Mesenchymal stem cell (in vitro differentiated cells and primary cell): Measurements from ENCODE around the gene PTX4.

Experiments
- DNase-seq: peaks from one replicate; pipeline ENCODE4 v3.0.0-alpha.2; 2013
- H2AFZ ChIP-seq: one replicate; pipeline ENCODE4 v1.6.1; 2013; ENCODE audit warnings: low read depth, mild to moderate bottlenecking, control low read depth, inconsistent platforms, low read length, moderate library complexity
- H2AK5ac ChIP-seq: 2 replicates; pipeline ENCODE4 v1.6.1; 2013; ENCODE audit warnings: low read length, moderate library complexity, mild to moderate bottlenecking, inconsistent platforms; ENCODE audit not compliant: severe bottlenecking
- H2BK120ac ChIP-seq: one replicate; pipeline ENCODE4 v1.6.1; 2013; ENCODE audit warnings: low read depth, mild to moderate bottlenecking, inconsistent platforms, low read length, moderate library complexity
- H2BK12ac ChIP-seq, 2 experiments: one replicate each; pipeline ENCODE4 v1.6.1; 2013; ENCODE audit warnings: inconsistent platforms in 2 of 2, low read length in 2 of 2, mild to moderate bottlenecking in 2 of 2, moderate library complexity in 2 of 2, control low read depth in 1 of 2
- H2BK15ac ChIP-seq: one replicate; pipeline ENCODE4 v1.6.1; 2013; ENCODE audit warnings: mild to moderate bottlenecking, low read depth, inconsistent platforms; ENCODE audit not compliant: poor library complexity, severe bottlenecking
- H2BK5ac ChIP-seq: 2 replicates; pipeline ENCODE4 v1.6.1; 2013; ENCODE audit warnings: low read depth, mild to moderate bottlenecking, low read length, control low read depth, inconsistent platforms; ENCODE audit not compliant: poor library complexity, severe bottlenecking
- H3K14ac ChIP-seq, 2 experiments: one replicate each; pipeline ENCODE4 v1.6.1; 2013; ENCODE audit warnings: inconsistent platforms in 2 of 2, low read length in 2 of 2, control low read depth in 1 of 2, mild to moderate bottlenecking in 1 of 2, moderate library complexity in 1 of 2
- H3K18ac ChIP-seq, 2 experiments: one replicate each; pipeline ENCODE4 v1.6.1; 2013; ENCODE audit warnings: inconsistent platforms in 2 of 2, low read length in 2 of 2, control low read depth in 1 of 2, low read depth in 1 of 2, mild to moderate bottlenecking in 1 of 2
- H3K23ac ChIP-seq, 2 experiments: one replicate each; pipeline ENCODE4 v1.6.1; 2013; ENCODE audit warnings: inconsistent platforms in 2 of 2, low read length in 2 of 2, mild to moderate bottlenecking in 2 of 2, moderate library complexity in 2 of 2, control low read depth in 1 of 2
- H3K27ac ChIP-seq: 2 replicates; pipeline ENCODE4 v1.5.1; 2013; ENCODE audit warnings: mild to moderate bottlenecking, moderate library complexity, low read length, control low read depth, inconsistent platforms; ENCODE audit not compliant: poor library complexity, severe bottlenecking
- H3K27me3 ChIP-seq, 2 experiments: 2 replicates each; pipeline versions ENCODE4 v1.6.1 to v1.7.0; 2013; ENCODE audit warnings: low read length in 2 of 2, mild to moderate bottlenecking in 2 of 2, moderate library complexity in 2 of 2, control low read depth in 1 of 2, inconsistent platforms in 1 of 2; ENCODE audit not compliant: control insufficient read depth in 1 of 2, insufficient read depth in 1 of 2
- H3K36me3 ChIP-seq, 2 experiments: 2 replicates each; pipeline versions ENCODE4 v1.6.1 to v1.7.0; 2013; ENCODE audit warnings: low read length in 2 of 2, control low read depth in 1 of 2, inconsistent platforms in 1 of 2, low read depth in 1 of 2, mild to moderate bottlenecking in 1 of 2; ENCODE audit not compliant: insufficient read depth in 2 of 2, control insufficient read depth in 1 of 2
- H3K4ac ChIP-seq, 2 experiments: one replicate each; pipeline ENCODE4 v1.6.1; 2013; ENCODE audit warnings: inconsistent platforms in 2 of 2, low read length in 2 of 2, mild to moderate bottlenecking in 2 of 2, moderate library complexity in 2 of 2, control low read depth in 1 of 2, low read depth in 1 of 2
- H3K4me1 ChIP-seq: 2 replicates; pipeline ENCODE4 v1.6.1; 2013; ENCODE audit warnings: low read depth, low read length, control low read depth; ENCODE audit not compliant: control insufficient read depth, insufficient read depth
- H3K4me2 ChIP-seq: 2 replicates; pipeline ENCODE4 v1.6.1; 2013; ENCODE audit warnings: low read length, mild to moderate bottlenecking, inconsistent platforms; ENCODE audit not compliant: poor library complexity, severe bottlenecking
- H3K4me3 ChIP-seq, 2 experiments: 2 replicates each; pipeline versions ENCODE4 v1.5.1 to v1.7.0; 2013; ENCODE audit warnings: low read length in 2 of 2, mild to moderate bottlenecking in 2 of 2, control low read depth in 1 of 2, low read depth in 1 of 2; ENCODE audit not compliant: insufficient read depth in 1 of 2
- H3K79me1 ChIP-seq: replicated peaks from 2 replicates; pipeline ENCODE4 v1.6.1; 2013; ENCODE audit warnings: mild to moderate bottlenecking, control low read depth, low read length, inconsistent platforms; ENCODE audit not compliant: poor library complexity, severe bottlenecking
- H3K9ac ChIP-seq: 2 replicates; pipeline ENCODE4 v1.7.0; 2013; ENCODE audit warnings: mild to moderate bottlenecking, low read length, moderate library complexity
- H3K9me3 ChIP-seq: 2 replicates; pipeline ENCODE4 v1.7.0; 2013; ENCODE audit warnings: mild to moderate bottlenecking, low read length; ENCODE audit not compliant: control insufficient read depth
- H4K8ac ChIP-seq: one replicate; pipeline ENCODE4 v1.6.1; 2013; ENCODE audit warnings: inconsistent platforms, mild to moderate bottlenecking, low read length, moderate library complexity
- H4K91ac ChIP-seq: one replicate; pipeline ENCODE4 v1.6.1; 2013; ENCODE audit warnings: mild to moderate bottlenecking, low read length, inconsistent platforms
- WGBS: methylation state at CpG from one replicate; pipeline ENCODE4 v1.1.7; 2013; ENCODE audit warnings: mixed read lengths; 5-methylcytosine and 5-hydroxymethylcytosine counted together

Gene PTX4

GRCh38 chr16:1445518-1446203, 43.1 kb downstream of the PTX4 start:
- Histone ChIP-seq H2BK120ac (no peak overlapping the region), H3K36me3 (peaks cover 35 to 61% of the 10 kb centered on the region in 2 experiments), H2AFZ (no peak overlapping the region)

DNA sequence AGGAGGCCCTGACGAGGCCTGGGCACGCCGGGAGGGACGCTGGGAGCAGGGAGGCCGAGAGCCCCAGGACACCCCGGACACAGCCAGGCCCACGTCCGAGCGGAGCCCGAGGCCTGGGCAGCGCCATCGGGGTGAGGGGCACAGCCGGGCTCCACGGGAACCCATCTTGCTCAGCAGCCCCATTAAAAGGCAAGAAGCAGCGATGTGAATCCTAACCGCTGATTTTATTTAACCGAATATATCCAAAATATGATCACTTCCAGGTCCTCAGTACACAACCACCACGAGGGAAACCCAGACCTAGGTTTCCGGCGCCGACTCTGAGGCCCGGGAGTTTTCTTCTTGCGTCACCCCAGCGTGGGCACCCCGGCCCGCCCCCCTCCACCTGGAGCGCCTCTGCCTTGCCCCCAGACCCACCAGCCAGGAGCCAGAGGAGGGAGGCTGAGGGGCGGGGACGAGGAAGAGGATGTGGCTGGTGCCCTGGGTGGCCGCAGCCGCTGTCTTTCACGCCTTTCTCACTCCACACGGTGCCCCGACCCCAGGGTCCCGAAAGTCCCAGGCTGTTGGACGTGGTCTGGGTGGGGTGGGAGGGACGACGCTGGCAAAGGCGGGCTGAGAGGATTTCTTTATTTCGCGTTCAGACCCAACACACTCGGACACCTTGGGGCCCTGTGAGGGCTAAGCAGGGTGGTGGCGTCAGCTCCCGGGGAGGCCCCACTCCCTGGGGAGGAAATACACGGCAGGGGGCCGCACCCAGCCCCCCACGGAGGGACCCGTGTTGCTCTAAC, 43.8 kb downstream of the PTX4 start:
- Histone ChIP-seq H4K91ac (no peak overlapping the region), H3K18ac (no peak overlapping the region), H3K4me2 (no peak overlapping the region), H3K23ac (no peak overlapping the region), H2AK5ac (no peak overlapping the region), H3K4ac (no peak overlapping the region), H3K36me3 (peaks cover 31 to 53% of the 10 kb centered on the region in 2 experiments), H3K14ac (no peak overlapping the region), H2BK120ac (no peak overlapping the region), H2BK12ac (no peak overlapping the region), H2AFZ (no peak overlapping the region), H2BK5ac (no peak overlapping the region), H3K4me3 (no peak overlapping the region), H3K27ac (no peak overlapping the region), H3K4me1 (peaks cover 3% of the 10 kb centered on the region), H3K9ac (no peak overlapping the region), H3K9me3 (no peaks in the 10 kb centered on the region), H4K8ac (no peak overlapping the region), H3K27me3 (no peaks in the 10 kb centered on the region), H3K79me1 (peaks cover 3% of the 10 kb centered on the region), H2BK15ac (no peak overlapping the region)
- no peak for DNase-seq
- 90% methylated on average over 46 of the region's 48 CpGs for WGBS

More at GRCh38 chr16:1445518-1446203, 43.1 kb downstream of the PTX4 start:
- Histone ChIP-seq H3K4me2 (no peak overlapping the region), H2BK12ac (no peak overlapping the region), H3K79me1 (peaks cover 3% of the 10 kb centered on the region), H2BK15ac (no peak overlapping the region), H3K4me1 (peaks cover 3% of the 10 kb centered on the region), H3K4me3 (no peak overlapping the region), H3K9ac (no peak overlapping the region), H3K23ac (no peak overlapping the region), H4K8ac (no peak overlapping the region), H3K27me3 (no peaks in the 10 kb centered on the region), H3K14ac (no peak overlapping the region), H3K4ac (no peak overlapping the region), H3K18ac (no peak overlapping the region), H4K91ac (no peak overlapping the region), H2BK5ac (no peak overlapping the region), H3K27ac (no peak overlapping the region), H2AK5ac (no peak overlapping the region), H3K9me3 (no peaks in the 10 kb centered on the region)
- 90% methylated on average over 25 of the region's 25 CpGs for WGBS
- DNase-seq = no peak

DNA sequence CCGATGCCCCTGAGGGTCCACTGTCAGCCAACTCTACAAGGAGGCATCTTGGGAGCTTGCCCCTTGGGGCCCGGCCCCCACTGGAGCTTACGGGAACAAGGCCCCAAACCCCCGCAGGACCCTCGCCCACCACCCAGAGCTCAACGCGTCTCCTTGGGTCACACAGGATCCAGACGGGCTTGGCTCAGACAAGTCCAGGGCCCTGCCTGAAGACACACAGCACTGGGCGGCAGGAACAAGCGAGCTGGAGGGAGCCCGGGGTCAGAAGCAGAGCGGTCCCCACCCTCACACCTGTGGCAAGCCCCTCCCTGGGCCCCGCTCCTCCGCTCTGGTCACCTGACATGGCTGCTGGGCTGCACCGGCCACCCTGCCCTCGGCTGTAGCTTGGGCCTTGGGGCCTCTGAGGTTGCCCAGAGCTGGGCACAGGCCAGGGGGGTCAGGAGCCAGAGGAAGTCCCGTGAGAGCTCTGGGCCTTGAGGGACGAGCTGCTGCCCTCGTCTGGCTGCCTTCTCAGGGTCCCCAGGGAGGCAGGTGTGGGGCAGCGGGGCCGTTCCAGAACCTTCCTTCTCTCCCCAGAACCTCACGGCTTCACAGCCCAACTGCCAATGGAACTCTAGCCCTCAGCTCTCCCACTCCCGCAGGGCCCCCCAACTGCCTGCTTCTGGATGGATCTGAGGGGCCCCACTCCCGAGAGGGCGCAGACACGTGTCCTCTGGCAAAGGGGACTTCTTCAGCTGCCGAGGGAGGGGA, 44.6 kb downstream of the PTX4 start, which contains the start of gene CCDC154:
Gene CCDC154, minus strand, starts transcription at position 577 of the 750 bp plus-strand sequence. Its CDS starts 234 bp downstream, at position 343.
- peaks cover 3% of the 10 kb centered on the region for H3K79me1 ChIP-seq
- no peak within 1 kb of the TSS for H4K91ac ChIP-seq
- no peak within 1 kb of the TSS for H3K4ac ChIP-seq
- H2BK5ac ChIP-seq = no peak within 1 kb of the TSS
- H2AFZ ChIP-seq = no peak within 1 kb of the TSS
- no peaks in the 10 kb centered on the region for H3K9me3 ChIP-seq
- H3K14ac ChIP-seq = no peak within 1 kb of the TSS
- H3K18ac ChIP-seq = no peak within 1 kb of the TSS
- no peak within 1 kb of the TSS for H3K27ac ChIP-seq
- no peak within 1 kb of the TSS for H2BK120ac ChIP-seq
- DNase-seq = no peak
- peaks cover 3% of the 10 kb centered on the region for H3K4me1 ChIP-seq
- H3K36me3 ChIP-seq = peaks cover 24 to 45% of the 10 kb centered on the region in 2 experiments
- H2BK12ac ChIP-seq = no peak within 1 kb of the TSS
- H3K4me2 ChIP-seq = no peak within 1 kb of the TSS
- H3K27me3 ChIP-seq = no peaks in the 10 kb centered on the region
- H2AK5ac ChIP-seq = no peak within 1 kb of the TSS
- no peak within 1 kb of the TSS for H3K4me3 ChIP-seq
- no peak within 1 kb of the TSS for H3K9ac ChIP-seq
- 91% methylated on average over 27 of the region's 27 CpGs for WGBS
- no peak within 1 kb of the TSS for H4K8ac ChIP-seq
- H2BK15ac ChIP-seq = no peak within 1 kb of the TSS
- no peak within 1 kb of the TSS for H3K23ac ChIP-seq
